Calu3 (cell line): ENCODE measurements around the gene NLRP2B. TPM values are rescaled to one million over a fixed set of nuclear protein-coding genes. Genes with fewer than 3 reads are reported as not detected.
"Not testable (repeated sequence)": the region's sequence is repeated elsewhere in the genome, so short reads cannot be mapped to it uniquely, and the experiment has no call there.

Source experiments
- BruUV-seq: library from RNA; stranded (reverse); fragments of 400-500 nt; replicated peaks from 2 replicates; lab custom pipeline; 2021; lab: Mats Ljungman, UMichigan
- CTCF ChIA-PET: fragments of 300-600 bp; sonication (Branson Sonifier 250); formaldehyde crosslinking; loops from one replicate; lab custom pipeline; 2022; ENCODE audit warnings: antibody characterized with exemption; lab: Charles Lee
- DNase-seq: peaks from one replicate; pipeline ENCODE4 v3.0.0; 2022
- H3K27ac Mint-ChIP-seq: one replicate; pipeline ENCODE4 v1.8.0; 2022; ENCODE audit warnings: mixed read lengths; ENCODE audit not compliant: unreplicated experiment
- H3K27me3 Mint-ChIP-seq: one replicate; pipeline ENCODE4 v1.8.0; 2022; ENCODE audit warnings: mixed read lengths; ENCODE audit not compliant: unreplicated experiment
- H3K36me3 Mint-ChIP-seq: one replicate; pipeline ENCODE4 v1.8.0; 2022; ENCODE audit warnings: mild to moderate bottlenecking, moderate library complexity, mixed read lengths; ENCODE audit not compliant: insufficient read depth, unreplicated experiment
- H3K4me1 Mint-ChIP-seq: one replicate; pipeline ENCODE4 v1.8.0; 2022; ENCODE audit warnings: mild to moderate bottlenecking, low read depth, mixed read lengths; ENCODE audit not compliant: unreplicated experiment
- H3K4me3 Mint-ChIP-seq: one replicate; pipeline ENCODE4 v1.8.0; 2022; ENCODE audit warnings: mild to moderate bottlenecking, low read depth, moderate library complexity, mixed read lengths; ENCODE audit not compliant: unreplicated experiment
- H3K9me3 Mint-ChIP-seq: one replicate; pipeline ENCODE4 v1.8.0; 2022; ENCODE audit warnings: low read depth, mixed read lengths; ENCODE audit not compliant: unreplicated experiment
- CTCF ChIP-seq: fragments of 200-600 bp; IDR thresholded peaks from one replicate; pipeline ENCODE4 v1.8.0; 2022; ENCODE audit warnings: antibody characterized with exemption; ENCODE audit not compliant: unreplicated experiment
- intact Hi-C: fragments of 100-400 bp; cut with micrococcal nuclease; formaldehyde crosslinking; loops from one replicate; pipeline ENCODE4 v1.10.0; 2022; ENCODE audit not compliant: unreplicated experiment
- total RNA-seq: library from RNA; stranded (reverse); gene quantifications from 2 replicates; pipeline ENCODE4 v1.2.3, GENCODE V29; 2022

NLRP2B gene
- total RNA-seq, 1 experiment from 2014 or later, result not detected

- peaks cover 3% of the 10 kb centered on the region for H3K9me3 Mint-ChIP-seq
Measured at GRCh38 chrX:57647020-57647419, 33.0 kb downstream of the NLRP2B start.

GRCh38 chrX:57643698-57644097, 36.4 kb downstream of the NLRP2B start:
- Mint-ChIP-seq H3K27me3 (no peaks in the 10 kb centered on the region), H3K4me3 (no peak overlapping the region), H3K9me3 (peaks cover 9% of the 10 kb centered on the region), H3K4me1 (no peaks in the 10 kb centered on the region), H3K36me3 (no peaks in the 10 kb centered on the region), H3K27ac (no peak overlapping the region)
- CTCF ChIA-PET, result no interaction called here
- BruUV-seq, result no TSS peak
- no peak for DNase-seq
- intact Hi-C loops, result no loop called here
- TF ChIP-seq CTCF, result no peak

More at GRCh38 chrX:57647020-57647419, 33.0 kb downstream of the NLRP2B start:
- Mint-ChIP-seq H3K36me3 (no peaks in the 10 kb centered on the region), H3K27ac (no peak overlapping the region), H3K4me1 (no peaks in the 10 kb centered on the region), H3K4me3 (no peak overlapping the region), H3K27me3 (no peaks in the 10 kb centered on the region)
- no peak for DNase-seq
- no TSS peak for BruUV-seq
- CTCF ChIA-PET, result no interaction called here
- TF ChIP-seq CTCF, result no peak
- intact Hi-C loops, result no loop called here

- Mint-ChIP-seq H3K4me1 (no peaks in the 10 kb centered on the region), H3K27ac (no peak overlapping the region), H3K4me3 (no peak overlapping the region), H3K27me3 (no peaks in the 10 kb centered on the region), H3K9me3 (peaks cover 9% of the 10 kb centered on the region), H3K36me3 (no peaks in the 10 kb centered on the region)
- TF ChIP-seq CTCF, result no peak
- intact Hi-C loops, result no loop called here
- no TSS peak for BruUV-seq
- CTCF ChIA-PET, result no interaction called here
- no peak for DNase-seq
Measured at GRCh38 chrX:57641338-57641737, 38.7 kb downstream of the NLRP2B start.

GRCh38 chrX:57640674-57641016, 39.4 kb downstream of the NLRP2B start:
- Mint-ChIP-seq H3K9me3 (peaks cover 9% of the 10 kb centered on the region), H3K4me1 (no peaks in the 10 kb centered on the region), H3K36me3 (no peaks in the 10 kb centered on the region), H3K27ac (no peak overlapping the region), H3K4me3 (no peak overlapping the region), H3K27me3 (no peaks in the 10 kb centered on the region)
- CTCF ChIA-PET, result no interaction called here
- no peak for DNase-seq
- intact Hi-C loops, result no loop called here
- TF ChIP-seq CTCF, result no peak
- BruUV-seq, result no TSS peak

- H3K36me3 Mint-ChIP-seq, BruUV-seq: not testable (repeated sequence)
- peaks cover 19% of the 10 kb centered on the region for H3K9me3 Mint-ChIP-seq
Measured at GRCh38 chrX:57629438-57629837, 50.6 kb downstream of the NLRP2B start.

More at GRCh38 chrX:57629438-57629837, 50.6 kb downstream of the NLRP2B start:
- DNase-seq, intact Hi-C loops, H3K27me3 Mint-ChIP-seq, H3K27ac Mint-ChIP-seq, CTCF ChIA-PET, H3K4me3 Mint-ChIP-seq, H3K4me1 Mint-ChIP-seq: not testable (repeated sequence)

Other genes with a start within 250 kb of the NLRP2B start
- gene ZXDB, start 88.2 kb downstream of the NLRP2B start, total RNA-seq, result 8.8 and 9.4 TPM in 2 replicates
- 3.5 and 4.0 TPM in 2 replicates for gene ZXDA, start 230.2 kb upstream of the NLRP2B start, total RNA-seq